Heart right ventricle (tissue), 16 donors: Measurements from ENCODE around the gene TECTA. TPM values are rescaled to one million over a fixed set of nuclear protein-coding genes. Genes with fewer than 3 reads are reported as not detected.
"Not testable (repeated sequence)": the region's sequence is repeated elsewhere in the genome, so short reads cannot be mapped to it uniquely, and the experiment has no call there.

Experiments used
- ATAC-seq, 8 donors: fragments of 200-7000 bp; cut with Tn5 transposase; one replicate each; pipeline ENCODE4 v1.9.1; 2020; ENCODE audit warnings: mild to moderate bottlenecking in 8 of 8, moderate library complexity in 8 of 8, moderate number of reproducible peaks in 1 of 8
- DNase-seq, 2 donors: peaks; one replicate each; pipeline ENCODE4 v3.0.0-alpha.2; 2020
- H3K27ac ChIP-seq, 10 donors: fragments of 200-600 bp; sonication (generic) in 2 of 10; one replicate each; pipeline versions ENCODE4 v1.5.0 to v1.8.0; 2020 to 2022; ENCODE audit warnings: mild to moderate bottlenecking in 3 of 10
- H3K27me3 ChIP-seq, 7 donors: fragments of 200-600 bp; one replicate each; pipeline ENCODE4 v1.8.0; 2021 to 2022; ENCODE audit warnings: mild to moderate bottlenecking in 2 of 7
- H3K36me3 ChIP-seq, 9 donors: fragments of 200-600 bp; sonication (generic) in 1 of 9; one replicate each; pipeline versions ENCODE4 v1.5.0 to v1.8.0; 2020 to 2022; ENCODE audit warnings: mild to moderate bottlenecking in 2 of 9
- H3K4me1 ChIP-seq, 9 donors: fragments of 200-600 bp; sonication (generic) in 1 of 9; one replicate each; pipeline versions ENCODE4 v1.5.0 to v1.8.0; 2020 to 2022; ENCODE audit warnings: mild to moderate bottlenecking in 4 of 9
- H3K4me3 ChIP-seq, 10 donors: fragments of 200-600 bp; sonication (generic) in 2 of 10; one replicate each; pipeline versions ENCODE4 v1.5.0 to v1.8.0; 2020 to 2022; ENCODE audit warnings: mild to moderate bottlenecking in 7 of 10, moderate library complexity in 2 of 10
- H3K9me3 ChIP-seq, 11 donors: fragments of 200-600 bp in 10 of 11; sonication (generic) in 2 of 11; one replicate each; pipeline versions ENCODE4 v1.5.0 to v1.8.0; 2013 to 2022; ENCODE audit warnings: mild to moderate bottlenecking in 2 of 11, control low read depth in 1 of 11, moderate library complexity in 1 of 11
- WGBS, 2 donors: extraction: QIAGEN DNeasy Blood & Tissue Kit; methylation state at CpG; one replicate each; pipeline ENCODE4 v1.1.7; 2013; ENCODE audit warnings: inconsistent platforms in 1 of 2; 5-methylcytosine and 5-hydroxymethylcytosine counted together
- intact Hi-C, 10 donors: fragments of 100-400 bp; cut with DNase I; formaldehyde crosslinking; loops; one replicate each; pipeline versions ENCODE4 v1.11.1 to v1.14.2; 2022
- polyA plus RNA-seq, 2 donors: library from polyadenylated mRNA; stranded (reverse); fragments of 200-250 nt; gene quantifications; one replicate each; pipeline ENCODE4 v1.2.3, GENCODE V29; 2013
- total RNA-seq, 10 donors: library from RNA; stranded (reverse); fragmentation: NEBNext Ultra II Directional in 3 of 10; extraction: Animal tissue kit (Norgen Biotek cat#: 25700) in 3 of 10; gene quantifications; one replicate each; pipeline versions ENCODE4 v1.2.1 to v1.2.4, GENCODE V29; 2021 to 2023
- TF ChIP-seq, protein P1 (sequence below), 9 donors: fragments of 200-600 bp; sonication (generic) in 2 of 9; IDR thresholded peaks; one replicate each; pipeline versions ENCODE4 v1.5.0 to v1.8.0; 2021 to 2022; ENCODE audit warnings: antibody characterized with exemption in 9 of 9, mild to moderate bottlenecking in 5 of 9, moderate library complexity in 1 of 9
- donor health status: Arrhythmogenic right ventricular cardiomyopathy.
- donor health status: ischemic (EF 13 %, LVEDD 7.1; RV severe dilation, severe dysfunction).
- donor health status: healthy with polysubstance abuse.
- donor health status: DM: no; HTN: yes; CAD: no.
- donor health status: DM: no; HTN: no; CAD: no.
- donor health status: ischemic (EF 25% LVEDD 6.9; RV normal size, moderate dysfunction).
- donor health status: ischemic (EF 25% LVEDD 5.7; RV mildly dilated, moderate dysfunction).
- donor health status: healthy.
- donor health status: DM: yes; HTN: yes; CAD: no.
- donor health status: Ischemic cardiomyopathy.
- donor health status: ischemic (EF 35%, LVEDD 5.7; RV mildly dilated, moderate dysfunction).
- donor health status: nonischemic (EF 11% LVEDD 7.7; RV severe dilation, severe dysfunction).
- donor health status: DM: yes; HTN: yes; CAD: no.
- donor health status: PGD.
- donor health status: ischemic (EF 29% LVEDD 5.4; RV normal size, mild dysfunction).
- donor health status: nonischemic (EF 23%, LVEDD 6.1; RV moderate dilation, normal function).

TECTA gene
- total and polyA plus RNA-seq, 12 donors, result 0.38 to 1.9 (median 1.1) TPM

DNA sequence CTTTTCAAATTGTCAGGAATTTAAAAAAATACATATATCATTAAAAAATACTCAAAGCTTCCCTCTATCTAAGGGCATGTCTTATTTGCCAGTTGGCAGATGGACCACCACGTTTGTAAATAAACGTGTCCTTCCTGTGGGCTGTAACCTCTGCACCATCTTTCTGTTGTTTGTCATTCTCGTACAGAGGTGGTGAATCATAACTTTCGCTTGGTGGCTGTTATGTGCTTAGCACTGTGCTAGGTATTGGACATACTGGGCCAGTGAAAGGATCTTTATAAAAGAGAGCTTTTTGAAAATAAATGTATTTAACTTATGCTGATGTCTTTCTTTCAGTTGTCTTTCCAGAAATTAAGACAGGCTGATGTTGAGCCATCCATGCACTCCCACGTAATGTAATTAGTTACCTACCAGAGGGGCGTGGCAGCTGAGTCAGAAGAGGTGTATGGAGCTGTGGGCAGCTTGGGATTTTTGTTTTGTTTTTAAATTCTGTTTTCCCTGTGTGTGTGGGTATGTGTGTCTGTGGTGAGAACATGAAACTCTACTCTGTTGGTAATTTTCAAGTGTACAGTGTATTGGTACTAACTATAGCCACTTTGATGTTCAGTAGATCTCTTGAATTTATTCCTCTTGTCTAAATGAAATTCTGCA lies 62.7 kb downstream of the TECTA start:
- Histone ChIP-seq H3K9me3 (no peaks in the 10 kb centered on the region), H3K36me3 (peaks cover 0 to 10% (median 0%) of the 10 kb centered on the region in 9 donors), H3K27me3 (no peaks in the 10 kb centered on the region), H3K27ac (no peak overlapping the region), H3K4me3 (no peak overlapping the region), H3K4me1 (no peaks in the 10 kb centered on the region)
- TF ChIP-seq, protein P1, sequence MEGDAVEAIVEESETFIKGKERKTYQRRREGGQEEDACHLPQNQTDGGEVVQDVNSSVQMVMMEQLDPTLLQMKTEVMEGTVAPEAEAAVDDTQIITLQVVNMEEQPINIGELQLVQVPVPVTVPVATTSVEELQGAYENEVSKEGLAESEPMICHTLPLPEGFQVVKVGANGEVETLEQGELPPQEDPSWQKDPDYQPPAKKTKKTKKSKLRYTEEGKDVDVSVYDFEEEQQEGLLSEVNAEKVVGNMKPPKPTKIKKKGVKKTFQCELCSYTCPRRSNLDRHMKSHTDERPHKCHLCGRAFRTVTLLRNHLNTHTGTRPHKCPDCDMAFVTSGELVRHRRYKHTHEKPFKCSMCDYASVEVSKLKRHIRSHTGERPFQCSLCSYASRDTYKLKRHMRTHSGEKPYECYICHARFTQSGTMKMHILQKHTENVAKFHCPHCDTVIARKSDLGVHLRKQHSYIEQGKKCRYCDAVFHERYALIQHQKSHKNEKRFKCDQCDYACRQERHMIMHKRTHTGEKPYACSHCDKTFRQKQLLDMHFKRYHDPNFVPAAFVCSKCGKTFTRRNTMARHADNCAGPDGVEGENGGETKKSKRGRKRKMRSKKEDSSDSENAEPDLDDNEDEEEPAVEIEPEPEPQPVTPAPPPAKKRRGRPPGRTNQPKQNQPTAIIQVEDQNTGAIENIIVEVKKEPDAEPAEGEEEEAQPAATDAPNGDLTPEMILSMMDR (IDR thresholded peaks at IDR 0.05), result no peak
- ATAC-seq (no peak), DNase-seq (no peak)
- WGBS, 2 donors, result 75 to 82% methylated on average over 6 of the region's 6 CpGs
- intact Hi-C loops, result no loop called here

DNA sequence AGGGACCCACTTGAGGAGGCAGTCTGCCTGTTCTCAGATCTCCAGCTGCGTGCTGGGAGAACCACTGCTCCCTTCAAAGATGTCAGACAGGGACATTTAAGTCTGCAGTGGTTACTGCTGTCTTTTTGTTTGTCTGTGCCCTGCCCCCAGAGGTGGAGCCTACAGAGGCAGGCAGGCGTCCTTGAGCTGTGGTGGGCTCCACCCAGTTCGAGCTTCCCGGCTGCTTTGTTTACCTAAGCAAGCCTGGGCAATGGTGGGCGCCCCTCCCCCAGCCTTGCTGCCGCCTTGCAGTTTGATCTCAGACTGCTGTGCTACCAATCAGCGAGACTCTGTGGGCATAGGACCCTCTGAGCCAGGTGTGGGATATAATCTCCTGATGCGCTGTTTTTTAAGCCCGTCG lies 76.6 kb downstream of the TECTA start:
- ATAC-seq, H3K4me3 ChIP-seq, H3K27ac ChIP-seq, intact Hi-C loops, H3K36me3 ChIP-seq, H3K27me3 ChIP-seq, DNase-seq, H3K4me1 ChIP-seq: not testable (repeated sequence)
- peaks cover 0 to 33% (median 8%) of the 10 kb centered on the region in 11 donors for H3K9me3 ChIP-seq
- WGBS, 2 donors, result 85 to 89% methylated on average over 10 of the region's 10 CpGs

DNA sequence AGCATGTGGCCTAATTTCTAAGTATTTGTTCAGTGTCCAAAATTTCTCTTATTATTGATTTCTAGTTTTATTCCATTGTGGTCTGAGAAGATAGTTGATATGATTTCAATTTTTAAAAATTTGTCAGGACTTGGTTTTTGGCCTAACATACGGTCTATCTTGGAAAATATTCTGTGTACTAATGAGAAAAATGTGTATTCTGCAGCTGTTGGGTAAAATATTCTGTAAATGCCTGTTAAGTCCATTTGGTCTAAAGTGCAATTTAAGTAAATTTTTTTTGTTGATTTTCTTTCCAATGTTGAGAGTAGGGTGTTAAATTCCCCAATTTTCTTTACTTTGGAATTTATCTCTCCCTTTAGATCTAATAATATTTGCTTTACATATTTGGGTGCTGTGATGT lies 78.3 kb downstream of the TECTA start:
- no peaks in the 10 kb centered on the region for H3K36me3 ChIP-seq
- H3K27ac ChIP-seq, result no peak overlapping the region
- H3K4me3 ChIP-seq, result no peak overlapping the region
- intact Hi-C loops, result no loop called here
- H3K27me3 ChIP-seq, result no peaks in the 10 kb centered on the region
- ATAC-seq (no peak), DNase-seq (no peak)
- 69 to 75% methylated on average over 1 of the region's 1 CpG for WGBS, 2 donors
- TF ChIP-seq, protein P1 (IDR thresholded peaks at IDR 0.05), result no peak
- peaks cover 0 to 33% (median 8%) of the 10 kb centered on the region in 11 donors for H3K9me3 ChIP-seq
- no peaks in the 10 kb centered on the region for H3K4me1 ChIP-seq

DNA sequence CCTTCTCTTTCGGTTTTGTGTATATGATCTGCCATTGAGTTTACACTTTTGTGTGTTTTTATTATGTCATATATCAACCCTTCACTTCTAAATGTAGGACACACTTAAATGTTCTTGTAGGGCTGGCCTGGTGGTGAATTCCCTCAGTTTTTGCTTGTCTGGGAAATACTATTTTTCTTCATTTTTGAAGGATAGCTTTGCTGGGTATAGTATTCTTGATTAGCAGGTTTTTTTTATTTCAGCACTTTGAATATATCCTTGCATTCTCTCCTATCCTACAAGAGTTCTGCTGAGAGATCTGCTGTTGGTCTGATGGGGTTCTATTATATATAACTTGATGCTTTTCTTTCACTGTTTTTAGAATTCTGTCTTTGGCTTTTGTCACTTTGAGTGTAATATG lies 79.1 kb downstream of the TECTA start:
- no peak overlapping the region for H3K4me3 ChIP-seq
- intact Hi-C loops, result loop anchor here in 1 of 10 donors (10.0 kb wide), 1 partner anchor 255 kb away; no protein-coding TSS in a partner anchor
- H3K4me1 ChIP-seq, result no peaks in the 10 kb centered on the region
- no peaks in the 10 kb centered on the region for H3K36me3 ChIP-seq
- TF ChIP-seq, protein P1 (IDR thresholded peaks at IDR 0.05), result no peak
- H3K9me3 ChIP-seq, result peaks cover 0 to 32% (median 8%) of the 10 kb centered on the region in 11 donors
- H3K27ac ChIP-seq, result no peak overlapping the region
- DNase-seq (no peak), ATAC-seq (no peak)
- WGBS, 2 donors, result 84 to 93% methylated on average over 1 of the region's 1 CpG
- H3K27me3 ChIP-seq, result no peaks in the 10 kb centered on the region

DNA sequence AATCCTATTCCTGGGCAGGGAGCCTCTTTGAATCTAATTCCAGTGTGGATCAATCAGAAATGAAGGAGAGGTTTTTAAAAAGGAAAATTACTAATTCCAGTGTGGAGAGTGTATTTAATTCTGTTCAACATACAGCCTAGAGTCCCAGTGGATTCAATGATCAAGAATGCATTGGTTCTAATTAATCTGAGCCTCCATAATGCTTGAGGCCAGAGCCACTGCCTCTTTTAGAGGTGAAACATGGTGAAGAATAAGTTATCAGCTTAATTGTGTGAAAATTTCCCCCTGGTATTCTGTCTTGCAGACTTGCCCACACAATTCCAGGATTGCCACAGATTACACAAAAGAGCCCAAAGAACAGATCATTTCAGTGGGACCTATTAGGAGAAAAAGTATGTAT lies 87.7 kb downstream of the TECTA start:
- H3K4me3 ChIP-seq, result no peak overlapping the region
- TF ChIP-seq, protein P1 (IDR thresholded peaks at IDR 0.05), result no peak
- H3K9me3 ChIP-seq, result no peaks in the 10 kb centered on the region
- intact Hi-C loops, result loop anchor here in 1 of 10 donors (10.0 kb wide), 1 partner anchor 264 kb away; no protein-coding TSS in a partner anchor
- no peaks in the 10 kb centered on the region for H3K27me3 ChIP-seq
- no peak overlapping the region for H3K27ac ChIP-seq
- H3K4me1 ChIP-seq, result peaks cover 0 to 10% (median 0%) of the 10 kb centered on the region in 9 donors
- DNase-seq (no peak), ATAC-seq (no peak)
- H3K36me3 ChIP-seq, result peaks cover 0 to 8% (median 0%) of the 10 kb centered on the region in 9 donors
